ENCODE results near the gene MUC20.
"Not testable (repeated sequence)": the region's sequence is repeated elsewhere in the genome, so short reads cannot be mapped to it uniquely, and the experiment has no call there.

DNA sequence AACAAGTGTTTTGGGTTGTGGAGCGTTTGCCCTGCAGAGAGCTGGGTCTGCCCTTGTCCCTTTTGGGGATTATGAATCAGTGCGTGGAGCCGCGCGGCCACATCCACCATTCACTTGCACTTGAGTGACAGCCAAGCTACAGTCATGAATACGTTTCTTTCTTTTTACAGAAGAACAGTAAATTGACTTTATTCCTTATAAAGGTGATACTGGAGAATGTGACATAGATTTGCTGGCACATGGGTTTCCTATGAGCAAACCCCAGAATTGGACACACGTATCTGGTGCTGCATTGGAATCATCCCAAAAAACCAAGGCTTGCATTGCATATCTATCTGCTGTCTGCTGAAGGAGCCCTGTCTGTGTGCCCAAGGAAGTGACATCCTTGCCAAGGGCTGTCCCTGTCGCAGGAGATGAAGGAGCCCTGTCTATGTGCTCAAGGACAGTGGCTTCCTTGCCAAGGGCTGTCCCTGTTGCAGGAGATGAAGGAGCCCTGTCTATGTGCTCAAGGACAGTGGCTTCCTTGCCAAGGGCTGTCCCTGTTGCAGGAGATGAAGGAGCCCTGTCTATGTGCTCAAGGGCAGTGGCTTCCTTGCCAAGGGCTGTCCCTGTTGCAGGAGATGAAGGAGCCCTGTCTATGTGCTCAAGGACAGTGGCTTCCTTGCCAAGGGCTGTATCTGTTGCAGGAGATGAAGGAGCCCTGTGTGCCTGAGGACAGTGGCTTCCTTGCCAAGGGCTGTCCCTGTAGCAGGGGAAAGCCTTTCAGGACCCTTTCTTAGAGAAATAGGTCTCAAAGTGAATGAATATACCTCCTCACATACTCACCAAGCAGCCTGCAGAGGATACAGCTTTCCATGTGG, 26.3 kb upstream of the MUC20 start:
- TF ChIP-seq, protein P1, sequence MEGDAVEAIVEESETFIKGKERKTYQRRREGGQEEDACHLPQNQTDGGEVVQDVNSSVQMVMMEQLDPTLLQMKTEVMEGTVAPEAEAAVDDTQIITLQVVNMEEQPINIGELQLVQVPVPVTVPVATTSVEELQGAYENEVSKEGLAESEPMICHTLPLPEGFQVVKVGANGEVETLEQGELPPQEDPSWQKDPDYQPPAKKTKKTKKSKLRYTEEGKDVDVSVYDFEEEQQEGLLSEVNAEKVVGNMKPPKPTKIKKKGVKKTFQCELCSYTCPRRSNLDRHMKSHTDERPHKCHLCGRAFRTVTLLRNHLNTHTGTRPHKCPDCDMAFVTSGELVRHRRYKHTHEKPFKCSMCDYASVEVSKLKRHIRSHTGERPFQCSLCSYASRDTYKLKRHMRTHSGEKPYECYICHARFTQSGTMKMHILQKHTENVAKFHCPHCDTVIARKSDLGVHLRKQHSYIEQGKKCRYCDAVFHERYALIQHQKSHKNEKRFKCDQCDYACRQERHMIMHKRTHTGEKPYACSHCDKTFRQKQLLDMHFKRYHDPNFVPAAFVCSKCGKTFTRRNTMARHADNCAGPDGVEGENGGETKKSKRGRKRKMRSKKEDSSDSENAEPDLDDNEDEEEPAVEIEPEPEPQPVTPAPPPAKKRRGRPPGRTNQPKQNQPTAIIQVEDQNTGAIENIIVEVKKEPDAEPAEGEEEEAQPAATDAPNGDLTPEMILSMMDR (IDR thresholded peaks at IDR 0.05), result not testable (repeated sequence)
- not testable (repeated sequence) for TF ChIP-seq EZH2phosphoT487, EZH2 (IDR thresholded peaks at IDR 0.05)
